HepG2 (cell line): ENCODE data around the gene CDR2L.

Experiments
- ERF ChIP-seq: IDR thresholded peaks from 2 replicates; pipeline ENCODE4 v1.6.1; 2018; ENCODE audit warnings: missing biosample characterization, missing genetic modification reagents
- ZNF512 ChIP-seq: sonication (generic); formaldehyde crosslinking; IDR thresholded peaks from 2 replicates; pipeline ENCODE4 v1.4.0; 2020; ENCODE audit warnings: mild to moderate bottlenecking, missing genetic modification reagents

GRCh38 chr17:74952431-74953133 lies 34.9 kb upstream of the CDR2L start:
- no peak for TF ChIP-seq ERF (CRISPR knock-in tag)
- no peak for TF ChIP-seq ZNF512 (CRISPR knock-in tag)
